Sigmoid colon (tissue), 7 donors: ENCODE results near the gene SLC1A2. TPM values are rescaled to one million over a fixed set of nuclear protein-coding genes. Genes with fewer than 3 reads are reported as not detected.

Source experiments
- DNase-seq: peaks from one replicate; pipeline ENCODE4 v3.0.0-alpha.2; 2019
- H3K27ac ChIP-seq, 4 donors: fragments of 200-600 bp; sonication (generic); one replicate each; pipeline ENCODE4 v1.5.1; 2016 to 2019; ENCODE audit warnings: mild to moderate bottlenecking in 1 of 4
- H3K27me3 ChIP-seq, 3 donors: fragments of 200-600 bp; sonication (generic); one replicate each; pipeline ENCODE4 v1.5.1; 2019; ENCODE audit warnings: mild to moderate bottlenecking in 1 of 3
- H3K36me3 ChIP-seq, 4 donors: fragments of 200-600 bp; sonication (generic); one replicate each; pipeline ENCODE4 v1.5.1; 2016 to 2019
- H3K4me1 ChIP-seq, 4 donors: fragments of 200-600 bp; sonication (generic); one replicate each; pipeline ENCODE4 v1.5.1; 2017 to 2019
- H3K4me3 ChIP-seq, 4 donors: fragments of 200-600 bp; sonication (generic); one replicate each; pipeline ENCODE4 v1.5.1; 2017 to 2019; ENCODE audit warnings: mild to moderate bottlenecking in 2 of 4, moderate library complexity in 1 of 4
- H3K9me3 ChIP-seq, 4 donors: fragments of 200-600 bp in 3 of 4; sonication (generic) in 3 of 4; one replicate each; pipeline versions ENCODE4 v1.5.1 to v1.6.1; 2013 to 2019
- EP300 ChIP-seq, 4 donors: sonication (generic); formaldehyde crosslinking; IDR thresholded peaks; one replicate each; pipeline ENCODE4 v1.6.1; 2017; ENCODE audit warnings: antibody characterized with exemption in 4 of 4
- POLR2A ChIP-seq, 2 donors: fragments of 450-650 bp; IDR thresholded peaks; one replicate each; pipeline ENCODE4 v1.6.1; 2016; ENCODE audit warnings: antibody characterized with exemption in 2 of 2, mild to moderate bottlenecking in 2 of 2, moderate library complexity in 2 of 2
- POLR2AphosphoS5 ChIP-seq, 4 donors: sonication (generic); formaldehyde crosslinking; IDR thresholded peaks; one replicate each; pipeline ENCODE4 v1.6.1; 2017; ENCODE audit warnings: antibody characterized with exemption in 4 of 4
- WGBS, 2 donors: extraction: QIAGEN DNeasy Blood & Tissue Kit; methylation state at CpG; one replicate each; pipeline ENCODE4 v1.1.7; 2013; 5-methylcytosine and 5-hydroxymethylcytosine counted together
- intact Hi-C: fragments of 100-400 bp; cut with DNase I; formaldehyde crosslinking; loops from one replicate; pipeline ENCODE4 v1.15.1; 2023
- polyA plus RNA-seq, 3 donors: library from polyadenylated mRNA; stranded (reverse); fragments of 200-250 nt; gene quantifications; one replicate each; pipeline ENCODE4 v1.2.3, GENCODE V29; 2013
- total RNA-seq, 4 donors: library from RNA; depleted of rRNA; stranded (reverse); fragments of >200 nt; gene quantifications; one replicate each; pipeline ENCODE4 v1.1.0, GENCODE V29; 2016
- TF ChIP-seq, protein P1 (sequence below), 4 experiments: fragments of 450-650 bp in 3 of 4; fragments of 200-600 bp in 1 of 4; IDR thresholded peaks; one replicate each; pipeline ENCODE4 v1.5.1; 2016 to 2019; ENCODE audit warnings: antibody characterized with exemption in 4 of 4, mild to moderate bottlenecking in 3 of 4, moderate library complexity in 2 of 4
- donor health status: healthy with polysubstance abuse.
- donor health status: Bipolar disorder and iron deficiency.
- donor health status: healthy.

The SLC1A2 gene
- total and polyA plus RNA-seq, 7 donors = 0.14 to 2.2 (median 0.48) TPM; not detected in 1

DNA sequence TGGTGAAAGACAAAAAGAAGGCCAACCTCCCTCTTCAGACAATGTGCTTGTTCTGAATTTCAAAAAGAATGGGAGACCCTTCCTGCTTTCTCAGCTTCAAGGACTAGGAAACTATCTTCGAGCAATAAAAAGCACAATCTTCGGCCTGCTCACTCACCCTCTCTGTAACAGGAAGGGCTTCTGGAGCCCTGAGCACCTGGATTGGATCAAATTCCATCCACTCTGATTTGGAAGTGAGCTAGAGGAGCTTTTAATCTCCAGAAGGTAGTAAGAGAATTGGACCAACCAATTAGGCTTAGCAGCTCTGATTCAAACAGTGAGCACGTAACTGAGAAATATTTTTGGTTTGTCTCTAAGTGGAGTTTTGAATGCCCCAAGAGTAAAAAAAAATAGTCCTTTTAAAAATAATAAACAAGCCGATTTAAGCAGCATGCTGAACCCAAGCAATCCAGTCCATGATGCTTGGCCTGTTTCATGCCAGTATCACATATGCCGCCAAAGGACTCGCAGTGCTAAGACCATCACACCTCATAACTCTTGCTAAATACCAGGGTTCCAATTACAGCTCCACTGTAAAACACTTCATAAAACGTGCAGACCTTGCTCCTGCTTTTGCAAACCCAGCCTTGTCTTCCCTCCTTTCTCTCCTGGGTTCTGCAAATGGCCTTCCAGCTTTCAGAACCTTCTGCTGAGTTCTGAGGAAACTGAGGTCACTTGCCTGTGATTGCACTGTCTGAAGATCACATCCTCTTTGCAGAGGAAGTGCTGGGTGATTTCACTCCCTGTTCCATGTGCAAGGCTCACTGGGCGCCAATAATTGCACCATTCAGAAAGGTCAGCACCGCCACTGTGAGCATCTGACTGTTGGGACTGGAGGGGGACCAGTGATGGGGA is 74.4 kb downstream of the SLC1A2 start:
- intact Hi-C loops = no loop called here

DNA sequence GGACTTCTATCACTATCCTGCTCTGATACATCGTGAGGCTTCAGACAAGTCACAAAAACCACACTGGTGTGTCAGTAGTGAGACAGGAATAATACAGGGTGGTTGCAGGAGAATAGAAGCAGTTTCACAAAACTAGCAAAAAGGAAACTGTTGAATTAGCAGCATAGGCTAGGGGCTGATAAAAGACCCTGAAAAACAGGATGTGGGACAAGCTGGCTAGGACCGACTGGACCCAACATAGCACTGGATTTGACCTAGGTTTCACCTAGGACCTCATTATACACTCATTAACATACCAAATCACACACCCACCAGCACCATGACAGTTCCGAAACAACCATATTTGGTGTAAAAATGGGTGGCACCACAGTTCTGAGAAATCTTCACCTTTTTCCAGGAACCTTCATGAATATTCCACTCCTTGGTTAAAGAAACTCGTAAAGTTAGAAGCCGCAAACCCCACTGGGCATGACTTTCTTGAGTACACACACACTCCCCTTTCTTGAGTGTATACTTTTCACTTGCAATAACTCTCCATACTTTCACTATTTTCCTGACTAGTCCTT is 76.2 kb downstream of the SLC1A2 start:
- no peak for DNase-seq
- Histone ChIP-seq H3K4me3 (no peak overlapping the region), H3K27ac (no peak overlapping the region), H3K4me1 (peaks cover 0 to 11% (median 5%) of the 10 kb centered on the region in 4 donors), H3K9me3 (no peaks in the 10 kb centered on the region), H3K36me3 (no peaks in the 10 kb centered on the region), H3K27me3 (no peaks in the 10 kb centered on the region)
- intact Hi-C loops = no loop called here
- 64 to 79% methylated on average over 5 of the region's 5 CpGs for WGBS, 2 donors
- no peak for TF ChIP-seq EP300 (IDR thresholded peaks at IDR 0.05)
- TF ChIP-seq, protein P1, sequence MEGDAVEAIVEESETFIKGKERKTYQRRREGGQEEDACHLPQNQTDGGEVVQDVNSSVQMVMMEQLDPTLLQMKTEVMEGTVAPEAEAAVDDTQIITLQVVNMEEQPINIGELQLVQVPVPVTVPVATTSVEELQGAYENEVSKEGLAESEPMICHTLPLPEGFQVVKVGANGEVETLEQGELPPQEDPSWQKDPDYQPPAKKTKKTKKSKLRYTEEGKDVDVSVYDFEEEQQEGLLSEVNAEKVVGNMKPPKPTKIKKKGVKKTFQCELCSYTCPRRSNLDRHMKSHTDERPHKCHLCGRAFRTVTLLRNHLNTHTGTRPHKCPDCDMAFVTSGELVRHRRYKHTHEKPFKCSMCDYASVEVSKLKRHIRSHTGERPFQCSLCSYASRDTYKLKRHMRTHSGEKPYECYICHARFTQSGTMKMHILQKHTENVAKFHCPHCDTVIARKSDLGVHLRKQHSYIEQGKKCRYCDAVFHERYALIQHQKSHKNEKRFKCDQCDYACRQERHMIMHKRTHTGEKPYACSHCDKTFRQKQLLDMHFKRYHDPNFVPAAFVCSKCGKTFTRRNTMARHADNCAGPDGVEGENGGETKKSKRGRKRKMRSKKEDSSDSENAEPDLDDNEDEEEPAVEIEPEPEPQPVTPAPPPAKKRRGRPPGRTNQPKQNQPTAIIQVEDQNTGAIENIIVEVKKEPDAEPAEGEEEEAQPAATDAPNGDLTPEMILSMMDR (IDR thresholded peaks at IDR 0.05) = no peak
- no peak for TF ChIP-seq POLR2AphosphoS5 (IDR thresholded peaks at IDR 0.05)
- no peak for TF ChIP-seq POLR2A (IDR thresholded peaks at IDR 0.05)

More for the DNA sequence above, 74.4 kb downstream of the SLC1A2 start:
- TF ChIP-seq POLR2A (IDR thresholded peaks at IDR 0.05) = no peak
- no peak for TF ChIP-seq EP300 (IDR thresholded peaks at IDR 0.05)
- TF ChIP-seq POLR2AphosphoS5 (IDR thresholded peaks at IDR 0.05) = no peak
- TF ChIP-seq, protein P1 (IDR thresholded peaks at IDR 0.05) = no peak
- Histone ChIP-seq H3K4me1 (peaks cover 0 to 13% (median 6%) of the 10 kb centered on the region in 4 donors), H3K27me3 (no peaks in the 10 kb centered on the region), H3K4me3 (no peak overlapping the region), H3K9me3 (no peaks in the 10 kb centered on the region), H3K36me3 (no peaks in the 10 kb centered on the region), H3K27ac (no peak overlapping the region)
- 62 to 73% methylated on average over 9 of the region's 9 CpGs for WGBS, 2 donors
- no peak for DNase-seq

DNA sequence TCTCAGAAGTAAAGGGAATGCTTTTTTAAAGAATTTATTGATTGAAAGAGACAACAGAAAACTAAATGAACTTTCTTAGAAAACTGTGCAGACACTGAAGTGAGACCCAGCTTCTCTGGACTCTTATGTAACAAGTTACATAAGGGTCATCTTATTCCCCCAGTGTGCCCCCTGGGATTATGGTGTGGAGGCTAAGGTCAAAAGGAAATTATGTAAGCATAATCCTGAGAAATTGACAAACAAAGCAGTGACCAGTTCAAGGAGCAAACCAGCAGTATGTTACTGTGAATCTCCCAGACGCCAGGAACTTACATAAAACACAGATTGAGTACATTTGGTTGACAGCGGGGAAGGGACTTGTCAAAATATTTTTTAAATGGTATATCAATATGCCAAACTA is 78.6 kb downstream of the SLC1A2 start:
- H3K4me3 ChIP-seq = no peak overlapping the region
- H3K36me3 ChIP-seq = no peaks in the 10 kb centered on the region
- DNase-seq = no peak
- WGBS, 2 donors = 94 to 97% methylated on average over 2 of the region's 2 CpGs
- TF ChIP-seq POLR2AphosphoS5 (IDR thresholded peaks at IDR 0.05) = no peak
- TF ChIP-seq, protein P1 (IDR thresholded peaks at IDR 0.05) = no peak
- intact Hi-C loops = no loop called here
- no peaks in the 10 kb centered on the region for H3K27me3 ChIP-seq
- H3K9me3 ChIP-seq = no peaks in the 10 kb centered on the region
- no peak overlapping the region for H3K27ac ChIP-seq
- peaks cover 0 to 7% (median 0%) of the 10 kb centered on the region in 4 donors for H3K4me1 ChIP-seq

DNA sequence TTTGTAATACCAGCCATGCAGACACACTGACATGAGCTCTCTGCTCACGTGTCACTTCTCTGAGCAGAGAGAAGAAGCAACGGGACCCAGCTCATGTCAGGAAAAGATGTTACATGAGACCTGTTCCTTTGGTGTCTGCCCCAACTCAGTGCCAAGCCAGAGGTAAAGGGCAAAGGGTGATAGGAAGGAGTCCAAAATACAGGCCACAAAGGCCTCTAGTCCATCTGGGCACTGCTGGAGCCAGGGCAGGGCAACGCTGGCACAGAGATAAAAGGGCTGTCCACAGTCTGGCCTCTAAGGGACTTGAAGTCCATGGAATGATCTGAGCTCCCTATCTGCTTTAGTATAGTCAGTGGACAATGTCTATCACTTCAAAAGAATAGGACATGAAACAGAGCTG is 79.3 kb downstream of the SLC1A2 start:
- Histone ChIP-seq H3K36me3 (no peaks in the 10 kb centered on the region), H3K27ac (no peak overlapping the region), H3K27me3 (no peaks in the 10 kb centered on the region), H3K4me1 (peaks cover 0 to 7% (median 0%) of the 10 kb centered on the region in 4 donors), H3K4me3 (no peak overlapping the region), H3K9me3 (no peaks in the 10 kb centered on the region)
- WGBS, 2 donors = 79 to 84% methylated on average over 3 of the region's 3 CpGs
- no peak for TF ChIP-seq POLR2AphosphoS5 (IDR thresholded peaks at IDR 0.05)
- no peak for TF ChIP-seq POLR2A (IDR thresholded peaks at IDR 0.05)
- no peak for TF ChIP-seq EP300 (IDR thresholded peaks at IDR 0.05)
- TF ChIP-seq, protein P1 (IDR thresholded peaks at IDR 0.05) = no peak
- no peak for DNase-seq
- intact Hi-C loops = no loop called here
